GM18517 (cell line): Measurements from ENCODE around the gene ANKRD1.

ENCODE experiments used
- ATAC-seq: cut with Tn5 transposase; IDR thresholded peaks from one replicate; pipeline ENCODE4 v1.9.1; 2021; ENCODE audit warnings: mild to moderate bottlenecking, moderate library complexity; ENCODE audit not compliant: unreplicated experiment

Gene ANKRD1

DNA sequence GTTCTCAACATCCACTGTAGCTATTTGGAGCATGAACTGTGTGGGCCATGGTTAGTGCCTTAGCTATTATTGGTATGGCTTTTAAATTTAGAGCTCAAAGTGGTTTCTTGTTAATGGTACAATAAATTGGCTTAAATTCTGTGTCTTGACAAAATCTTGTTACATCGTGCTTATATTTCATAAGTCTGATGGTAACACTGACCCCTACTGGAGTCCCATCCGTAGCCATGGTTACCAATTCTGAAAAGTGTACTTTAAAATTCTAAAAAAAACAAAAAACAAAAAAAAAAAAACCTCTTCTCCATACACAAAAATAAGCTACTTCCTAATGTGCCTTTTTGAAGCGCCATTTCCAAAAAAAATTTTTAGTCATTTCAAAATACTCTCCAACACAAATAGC lies 55.5 kb downstream of the ANKRD1 start:
- ATAC-seq = no peak

DNA sequence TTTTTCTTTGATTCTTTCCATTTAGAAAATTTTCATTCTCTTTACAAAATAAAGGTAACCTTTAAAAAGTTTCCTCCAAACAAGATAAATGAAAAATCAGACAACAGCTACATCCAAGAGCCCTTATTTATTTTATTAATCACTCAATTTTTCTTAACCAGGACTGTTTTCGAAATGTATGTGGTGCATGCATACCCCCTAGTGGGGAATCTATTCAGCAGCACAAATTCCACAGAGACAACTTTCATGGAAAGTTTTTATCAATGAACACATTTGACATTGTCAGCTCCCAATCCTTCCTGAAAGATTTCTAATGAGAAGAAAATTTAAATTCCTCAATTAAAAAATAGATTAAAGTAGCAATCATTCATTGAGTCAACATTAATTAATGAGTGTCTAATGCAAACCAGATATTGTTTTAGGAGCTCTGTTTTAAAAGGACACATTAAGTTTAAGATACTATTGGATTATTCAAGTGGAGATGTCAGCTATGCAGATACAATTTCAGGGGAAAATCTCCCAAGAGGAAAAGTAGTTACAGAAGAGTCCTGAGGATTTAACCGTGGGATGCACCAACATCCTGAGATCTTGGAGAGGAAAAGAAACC lies 57.9 kb downstream of the ANKRD1 start:
- no peak for ATAC-seq
